Stimulated activated naive CD8-positive, alpha-beta T cell treated with anti-CD3 and anti-CD28 coated beads, Interleukin-15, Interleukin-2, amounts not matched to agents 100 ng/mL and 50 ng/mL, for 24 hours (primary cell): ENCODE data around the gene TBC1D14.
"Not testable (repeated sequence)": the region's sequence is repeated elsewhere in the genome, so short reads cannot be mapped to it uniquely, and the experiment has no call there.

Experiments used
- H3K27ac Mint-ChIP-seq: one replicate; pipeline ENCODE4 v1.8.0; 2021; ENCODE audit warnings: mild to moderate bottlenecking, mixed read lengths
- H3K27me3 Mint-ChIP-seq: one replicate; pipeline ENCODE4 v1.8.0; 2021; ENCODE audit warnings: mixed read lengths
- H3K36me3 Mint-ChIP-seq: one replicate; pipeline ENCODE4 v1.8.0; 2021; ENCODE audit warnings: low read depth, mixed read lengths
- H3K4me1 Mint-ChIP-seq: one replicate; pipeline ENCODE4 v1.8.0; 2021; ENCODE audit warnings: low read depth, mixed read lengths
- H3K4me3 Mint-ChIP-seq: one replicate; pipeline ENCODE4 v1.8.0; 2021; ENCODE audit warnings: mild to moderate bottlenecking, mixed read lengths
- H3K9me3 Mint-ChIP-seq: one replicate; pipeline ENCODE4 v1.8.0; 2021; ENCODE audit warnings: mixed read lengths

The TBC1D14 gene

DNA sequence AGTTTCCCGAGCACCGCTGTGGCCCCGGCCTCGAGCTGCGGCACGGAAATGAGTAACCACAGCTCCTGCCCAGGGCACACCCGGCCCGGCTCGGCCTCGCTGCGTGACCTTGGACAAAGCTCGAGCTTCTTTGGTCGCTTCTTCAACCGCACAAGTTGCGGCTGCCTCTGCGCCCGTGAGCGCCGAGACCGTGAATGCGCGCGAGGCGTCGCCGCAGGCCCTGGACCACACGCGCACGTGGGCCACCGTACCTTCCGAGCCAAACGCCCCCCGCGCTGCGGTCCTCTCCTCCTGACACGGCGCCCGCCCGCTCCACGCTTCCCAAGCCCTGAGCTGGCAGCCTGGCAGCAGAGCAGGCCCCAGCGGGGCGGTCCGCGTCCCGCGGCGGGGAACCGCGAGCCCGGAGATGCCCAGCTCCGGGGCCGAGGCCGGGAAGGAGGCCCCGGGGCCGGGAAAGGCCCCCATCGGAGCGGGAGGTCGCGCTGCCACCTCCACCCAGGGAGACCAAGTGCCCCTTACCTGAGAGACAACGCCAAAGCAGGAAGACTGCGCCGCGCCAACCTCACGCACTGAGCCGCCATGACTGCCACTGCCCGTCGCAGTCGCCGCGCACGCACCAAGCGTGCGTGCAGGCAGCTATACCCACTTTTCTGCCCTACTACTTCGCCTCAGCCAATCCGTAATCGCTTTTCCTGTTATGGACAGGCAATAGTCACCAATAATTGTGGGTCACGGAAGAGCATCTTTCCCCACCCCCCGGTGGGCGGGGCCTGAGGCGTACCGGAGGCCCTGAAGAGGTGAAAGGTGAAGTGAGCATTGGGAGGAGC is 158.0 kb downstream of the TBC1D14 start, which contains the start of gene GRPEL1:
Gene GRPEL1 (minus strand): TSS at position 613 of the 827 bp plus-strand sequence. CDS start 32 bp downstream, at position 581.
- Mint-ChIP-seq H3K4me3 (peak within 1 kb of the TSS; percentile 91), H3K4me1 (peaks cover 53% of the 10 kb centered on the region)

GRCh38 chr4:7068279-7068842 is 158.7 kb downstream of the TBC1D14 start:
- Mint-ChIP-seq H3K27me3 (no peaks in the 10 kb centered on the region), H3K27ac (peak overlapping the region; percentile 95), H3K36me3 (peaks cover 35% of the 10 kb centered on the region), H3K9me3 (no peaks in the 10 kb centered on the region), H3K4me1 (peaks cover 53% of the 10 kb centered on the region), H3K4me3 (peak overlapping the region; percentile 91)

More for the DNA sequence above, 158.0 kb downstream of the TBC1D14 start, which contains the start of gene GRPEL1:
- Mint-ChIP-seq H3K27ac (peak within 1 kb of the TSS; percentile 95), H3K27me3 (no peaks in the 10 kb centered on the region), H3K9me3 (no peaks in the 10 kb centered on the region), H3K36me3 (peaks cover 42% of the 10 kb centered on the region)

- Mint-ChIP-seq H3K4me1 (peaks cover 52% of the 10 kb centered on the region), H3K27me3 (no peaks in the 10 kb centered on the region), H3K9me3 (no peaks in the 10 kb centered on the region), H3K36me3 (peaks cover 30% of the 10 kb centered on the region), H3K27ac (peak overlapping the region; percentile 95), H3K4me3 (peak overlapping the region; percentile 91)
Observed at GRCh38 chr4:7068883-7069282, 159.3 kb downstream of the TBC1D14 start.

DNA sequence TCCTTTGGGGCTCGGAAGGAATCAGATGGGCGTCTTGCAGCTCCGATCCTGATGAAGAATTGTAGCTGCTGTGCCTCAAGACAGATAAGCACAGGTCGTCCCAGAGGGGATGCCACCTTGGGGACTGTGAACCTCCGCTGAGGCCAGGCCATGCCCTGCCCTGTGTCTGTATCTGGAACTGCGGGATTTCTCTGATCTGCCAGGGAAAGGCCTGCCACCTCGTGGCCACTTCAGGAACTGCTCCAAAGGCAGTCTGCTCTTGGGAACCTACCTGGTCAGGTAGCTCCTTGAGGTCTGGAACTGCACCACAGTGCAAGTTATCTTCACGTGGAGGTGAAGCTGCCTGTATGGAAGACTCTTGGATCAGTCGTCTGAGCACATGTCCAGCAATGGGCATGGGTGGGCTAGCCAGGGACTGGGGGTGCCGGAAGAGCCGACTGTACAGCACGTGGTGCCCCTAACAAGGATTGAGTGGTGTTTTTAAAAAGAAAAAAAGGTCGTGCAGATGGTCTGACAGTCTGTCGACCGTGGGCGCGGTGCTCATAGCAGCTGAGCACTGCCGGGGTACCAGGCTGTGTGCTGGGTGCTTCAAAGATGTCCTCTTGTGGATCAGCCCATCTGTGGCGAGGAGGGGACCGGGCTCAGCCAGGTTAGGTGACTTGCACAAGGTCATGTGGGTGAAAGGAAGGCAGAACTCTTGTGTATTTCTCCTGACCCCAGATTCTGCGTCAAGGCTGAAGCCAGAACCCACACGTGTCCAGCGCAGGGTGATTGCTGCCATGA is 161.3 kb downstream of the TBC1D14 start:
- Mint-ChIP-seq H3K9me3 (no peaks in the 10 kb centered on the region), H3K4me1 (peaks cover 35% of the 10 kb centered on the region), H3K4me3 (no peak overlapping the region), H3K36me3 (peaks cover 14% of the 10 kb centered on the region), H3K27ac (no peak overlapping the region), H3K27me3 (no peaks in the 10 kb centered on the region)

- H3K4me3 Mint-ChIP-seq, result no peak overlapping the region
- H3K4me1 Mint-ChIP-seq, result peaks cover 19% of the 10 kb centered on the region
- no peaks in the 10 kb centered on the region for H3K27me3 Mint-ChIP-seq
- no peaks in the 10 kb centered on the region for H3K36me3 Mint-ChIP-seq
- H3K27ac Mint-ChIP-seq, result no peak overlapping the region
- H3K9me3 Mint-ChIP-seq, result no peaks in the 10 kb centered on the region
Observed at GRCh38 chr4:7073059-7073458, 163.4 kb downstream of the TBC1D14 start.

- H3K9me3 Mint-ChIP-seq, result no peaks in the 10 kb centered on the region
- H3K4me1 Mint-ChIP-seq, result peaks cover 13% of the 10 kb centered on the region
- no peaks in the 10 kb centered on the region for H3K36me3 Mint-ChIP-seq
Observed at GRCh38 chr4:7073526-7074390, 164.1 kb downstream of the TBC1D14 start.

GRCh38 chr4:7074426-7074825 is 164.8 kb downstream of the TBC1D14 start:
- H3K9me3 Mint-ChIP-seq, result no peaks in the 10 kb centered on the region
- no peak overlapping the region for H3K27ac Mint-ChIP-seq
- no peaks in the 10 kb centered on the region for H3K36me3 Mint-ChIP-seq

More at GRCh38 chr4:7073526-7074390, 164.1 kb downstream of the TBC1D14 start:
- H3K27ac Mint-ChIP-seq, result no peak overlapping the region
- H3K27me3 Mint-ChIP-seq, result no peaks in the 10 kb centered on the region
- no peak overlapping the region for H3K4me3 Mint-ChIP-seq

GRCh38 chr4:7075962-7076695 is 166.5 kb downstream of the TBC1D14 start:
- Mint-ChIP-seq H3K4me1 (no peaks in the 10 kb centered on the region), H3K9me3 (no peaks in the 10 kb centered on the region), H3K27me3 (peaks cover 14% of the 10 kb centered on the region), H3K36me3 (no peaks in the 10 kb centered on the region), H3K27ac (no peak overlapping the region), H3K4me3 (no peak overlapping the region)

More at GRCh38 chr4:7074426-7074825, 164.8 kb downstream of the TBC1D14 start:
- peaks cover 9% of the 10 kb centered on the region for H3K4me1 Mint-ChIP-seq
- H3K27me3 Mint-ChIP-seq, result peaks cover 4% of the 10 kb centered on the region
- H3K4me3 Mint-ChIP-seq, result no peak overlapping the region

DNA sequence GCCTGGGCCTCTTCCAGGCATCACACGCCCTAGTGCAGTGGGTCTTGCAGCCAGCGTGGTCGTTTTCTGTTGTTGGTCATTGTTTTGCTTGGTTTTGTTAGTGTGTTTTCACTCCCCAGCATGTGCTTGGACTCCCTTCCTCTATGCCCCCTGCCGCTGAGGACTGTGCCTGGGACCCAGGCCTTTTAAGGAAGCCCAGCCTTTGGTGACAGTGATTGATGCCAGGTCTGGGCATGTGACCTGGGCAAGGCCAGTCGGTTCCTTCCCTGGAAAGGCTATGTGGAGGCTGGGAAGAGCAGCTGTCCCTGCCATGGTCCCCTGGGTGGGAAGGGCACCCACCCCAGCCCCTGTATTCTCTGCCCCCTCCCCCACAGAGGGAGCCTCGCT is 167.1 kb downstream of the TBC1D14 start:
- Mint-ChIP-seq H3K27me3 (peaks cover 18% of the 10 kb centered on the region), H3K4me1 (no peaks in the 10 kb centered on the region), H3K36me3 (no peaks in the 10 kb centered on the region), H3K9me3 (no peaks in the 10 kb centered on the region), H3K4me3 (no peak overlapping the region), H3K27ac (no peak overlapping the region)

DNA sequence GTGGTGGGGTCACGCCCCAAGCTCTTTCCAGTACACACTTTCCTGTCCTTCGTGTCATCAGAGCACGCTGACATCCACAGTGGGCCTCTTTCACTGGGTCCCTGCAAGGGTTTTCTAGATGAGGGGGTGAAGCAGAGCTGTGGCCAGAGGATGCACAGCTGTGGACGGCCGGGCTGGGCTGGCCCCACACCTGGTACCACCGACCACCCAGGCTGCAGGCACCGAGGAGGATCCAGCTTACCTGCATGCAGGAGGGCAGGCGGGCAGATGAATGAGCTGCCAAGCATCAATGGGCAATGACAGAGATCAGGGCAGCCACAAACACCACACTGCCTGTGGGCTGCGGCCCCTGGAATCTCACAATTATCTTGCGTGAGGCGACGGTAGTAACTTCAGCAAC is 167.7 kb downstream of the TBC1D14 start:
- Mint-ChIP-seq H3K9me3 (no peaks in the 10 kb centered on the region), H3K4me1 (no peaks in the 10 kb centered on the region), H3K36me3 (no peaks in the 10 kb centered on the region), H3K27me3 (peaks cover 18% of the 10 kb centered on the region), H3K4me3 (no peak overlapping the region), H3K27ac (no peak overlapping the region)

DNA sequence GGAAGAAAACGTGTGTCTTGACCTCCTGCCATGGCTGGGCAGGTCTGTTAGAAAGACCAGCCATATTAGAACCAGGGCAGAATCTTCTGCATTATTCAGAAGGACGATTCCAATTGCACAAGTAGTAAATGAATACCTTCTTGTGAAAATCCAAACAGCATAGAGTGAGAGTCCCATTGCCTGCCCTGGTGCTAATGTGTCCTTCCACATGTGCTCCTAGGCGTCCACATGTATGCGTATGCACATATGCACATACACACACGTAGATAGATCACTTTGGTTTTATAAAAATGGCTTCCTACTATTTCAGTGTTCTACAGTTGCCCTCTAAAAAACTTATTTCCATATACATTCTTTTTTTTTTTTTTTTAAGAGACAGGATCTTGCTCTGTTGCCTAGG is 168.4 kb downstream of the TBC1D14 start:
- Mint-ChIP-seq H3K9me3 (no peaks in the 10 kb centered on the region), H3K27ac (no peak overlapping the region), H3K27me3 (peaks cover 22% of the 10 kb centered on the region), H3K4me3 (no peak overlapping the region), H3K36me3 (no peaks in the 10 kb centered on the region), H3K4me1 (no peaks in the 10 kb centered on the region)

DNA sequence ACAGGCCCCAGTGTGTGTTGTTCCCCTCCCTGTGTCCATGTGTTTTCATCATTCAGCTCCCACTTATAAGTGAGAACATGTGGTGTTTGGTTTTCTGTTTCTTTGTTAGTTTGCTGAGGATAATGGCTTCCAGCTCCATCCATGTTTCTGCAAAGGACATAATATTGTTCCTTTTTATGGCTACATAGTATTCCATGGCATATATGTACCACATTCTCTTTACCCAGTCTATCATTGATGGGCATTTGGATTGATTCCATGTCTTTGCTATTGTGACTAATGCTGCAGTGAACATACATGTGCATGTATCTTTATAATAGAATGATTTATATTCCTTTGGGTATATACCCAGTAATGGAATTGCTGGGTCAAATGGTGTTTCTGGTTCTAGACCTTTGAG is 169.9 kb downstream of the TBC1D14 start:
- H3K4me1 Mint-ChIP-seq, H3K27ac Mint-ChIP-seq, H3K36me3 Mint-ChIP-seq: not testable (repeated sequence)

GRCh38 chr4:7079909-7080308 is 170.3 kb downstream of the TBC1D14 start:
- H3K4me3 Mint-ChIP-seq, H3K9me3 Mint-ChIP-seq, H3K27ac Mint-ChIP-seq, H3K4me1 Mint-ChIP-seq, H3K36me3 Mint-ChIP-seq: not testable (repeated sequence)
- peaks cover 36% of the 10 kb centered on the region for H3K27me3 Mint-ChIP-seq

More for the DNA sequence above, 169.9 kb downstream of the TBC1D14 start:
- H3K4me3 Mint-ChIP-seq, H3K9me3 Mint-ChIP-seq: not testable (repeated sequence)
- H3K27me3 Mint-ChIP-seq, result peaks cover 33% of the 10 kb centered on the region
